Endothelial cell (in vitro differentiated cells): ENCODE measurements around the gene CHST12. TPM values are rescaled to one million over a fixed set of nuclear protein-coding genes. Genes with fewer than 3 reads are reported as not detected.
"Not testable (repeated sequence)": the region's sequence is repeated elsewhere in the genome, so short reads cannot be mapped to it uniquely, and the experiment has no call there.

Experiments
- DNase-seq: peaks from one replicate; pipeline ENCODE4 v3.0.0; 2021; ENCODE audit warnings: low spot score
- H3K27ac Mint-ChIP-seq: one replicate; pipeline ENCODE4 v1.8.0; 2021; ENCODE audit warnings: mixed read lengths, inconsistent platforms; ENCODE audit not compliant: unreplicated experiment
- H3K27me3 Mint-ChIP-seq: one replicate; pipeline ENCODE4 v1.8.0; 2021; ENCODE audit warnings: mild to moderate bottlenecking, moderate library complexity, mixed read lengths, inconsistent platforms; ENCODE audit not compliant: unreplicated experiment
- H3K36me3 Mint-ChIP-seq: one replicate; pipeline ENCODE4 v1.8.0; 2021; ENCODE audit warnings: mild to moderate bottlenecking, low read depth, mixed read lengths, inconsistent platforms; ENCODE audit not compliant: unreplicated experiment
- H3K4me1 Mint-ChIP-seq: one replicate; pipeline ENCODE4 v1.8.0; 2021; ENCODE audit warnings: mild to moderate bottlenecking, mixed read lengths, inconsistent platforms; ENCODE audit not compliant: unreplicated experiment
- H3K4me3 Mint-ChIP-seq: one replicate; pipeline ENCODE4 v1.8.0; 2021; ENCODE audit warnings: mild to moderate bottlenecking, mixed read lengths, inconsistent platforms; ENCODE audit not compliant: unreplicated experiment
- H3K9me3 Mint-ChIP-seq: one replicate; pipeline ENCODE4 v1.8.0; 2021; ENCODE audit warnings: mixed read lengths, inconsistent platforms; ENCODE audit not compliant: unreplicated experiment
- total RNA-seq: library from RNA; stranded (reverse); fragmentation: NEBNext Ultra II Directional; extraction: Animal tissue kit (Norgen Biotek cat#: 25700); gene quantifications from one replicate; pipeline ENCODE4 v1.2.1, GENCODE V29; 2021; ENCODE audit not compliant: unreplicated experiment
- TF ChIP-seq, protein P1 (sequence below): fragments of 200-600 bp; sonication (generic); IDR thresholded peaks from one replicate; pipeline ENCODE4 v1.5.0; 2021; ENCODE audit warnings: antibody characterized with exemption; ENCODE audit not compliant: unreplicated experiment

CHST12 gene
- total RNA-seq, 1 donor from 2014 or later, result 26.9 TPM

DNA sequence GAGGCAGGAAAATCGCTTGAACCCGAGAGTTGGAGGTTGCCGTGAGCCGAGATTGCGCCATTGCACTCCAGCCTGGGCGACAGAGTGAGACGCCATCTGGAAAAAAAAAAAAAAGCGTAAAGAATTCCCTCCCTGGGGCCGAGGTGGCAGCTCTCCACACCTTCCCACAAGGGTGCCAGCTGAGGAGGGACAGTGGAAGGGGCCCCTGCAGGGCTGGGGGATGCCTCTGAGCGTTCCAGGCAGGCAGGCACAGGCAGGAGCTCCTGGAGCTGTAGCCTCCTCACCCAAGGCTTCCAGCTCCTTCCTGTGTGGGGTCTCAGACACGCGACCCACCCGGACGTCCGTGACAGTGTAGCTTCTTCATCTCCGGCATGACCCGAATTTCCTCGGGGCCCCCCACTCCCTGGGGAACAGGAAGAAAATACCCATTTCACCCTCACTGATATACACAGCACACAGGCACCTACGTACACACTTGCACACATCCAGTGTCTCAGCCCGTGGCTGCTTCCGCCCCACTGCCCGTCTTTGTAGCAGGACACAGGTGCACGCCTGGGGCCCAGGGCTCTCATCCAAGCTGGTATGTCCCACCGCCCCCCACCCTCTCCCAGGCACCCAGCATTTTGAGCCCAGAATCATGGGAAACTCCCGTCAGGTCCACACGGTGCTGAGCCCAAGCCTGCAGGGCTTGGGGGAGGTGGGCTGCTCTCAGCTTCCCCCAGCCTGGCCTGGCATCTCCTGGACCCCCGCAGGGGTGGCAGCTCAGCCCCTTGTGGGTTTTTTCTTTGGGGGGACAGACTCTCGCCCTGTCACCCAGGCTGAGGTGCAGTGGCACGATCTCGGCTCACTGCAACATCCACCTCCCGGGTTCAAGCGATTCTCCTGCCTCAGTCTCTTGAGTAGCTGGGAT is 47.0 kb downstream of the CHST12 start:
- Mint-ChIP-seq H3K27ac (no peak overlapping the region), H3K27me3 (peaks cover 7% of the 10 kb centered on the region), H3K9me3 (no peaks in the 10 kb centered on the region), H3K4me3 (no peak overlapping the region), H3K36me3 (no peaks in the 10 kb centered on the region), H3K4me1 (peaks cover 6% of the 10 kb centered on the region)
- no peak for DNase-seq
- TF ChIP-seq, protein P1, sequence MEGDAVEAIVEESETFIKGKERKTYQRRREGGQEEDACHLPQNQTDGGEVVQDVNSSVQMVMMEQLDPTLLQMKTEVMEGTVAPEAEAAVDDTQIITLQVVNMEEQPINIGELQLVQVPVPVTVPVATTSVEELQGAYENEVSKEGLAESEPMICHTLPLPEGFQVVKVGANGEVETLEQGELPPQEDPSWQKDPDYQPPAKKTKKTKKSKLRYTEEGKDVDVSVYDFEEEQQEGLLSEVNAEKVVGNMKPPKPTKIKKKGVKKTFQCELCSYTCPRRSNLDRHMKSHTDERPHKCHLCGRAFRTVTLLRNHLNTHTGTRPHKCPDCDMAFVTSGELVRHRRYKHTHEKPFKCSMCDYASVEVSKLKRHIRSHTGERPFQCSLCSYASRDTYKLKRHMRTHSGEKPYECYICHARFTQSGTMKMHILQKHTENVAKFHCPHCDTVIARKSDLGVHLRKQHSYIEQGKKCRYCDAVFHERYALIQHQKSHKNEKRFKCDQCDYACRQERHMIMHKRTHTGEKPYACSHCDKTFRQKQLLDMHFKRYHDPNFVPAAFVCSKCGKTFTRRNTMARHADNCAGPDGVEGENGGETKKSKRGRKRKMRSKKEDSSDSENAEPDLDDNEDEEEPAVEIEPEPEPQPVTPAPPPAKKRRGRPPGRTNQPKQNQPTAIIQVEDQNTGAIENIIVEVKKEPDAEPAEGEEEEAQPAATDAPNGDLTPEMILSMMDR, result no peak

DNA sequence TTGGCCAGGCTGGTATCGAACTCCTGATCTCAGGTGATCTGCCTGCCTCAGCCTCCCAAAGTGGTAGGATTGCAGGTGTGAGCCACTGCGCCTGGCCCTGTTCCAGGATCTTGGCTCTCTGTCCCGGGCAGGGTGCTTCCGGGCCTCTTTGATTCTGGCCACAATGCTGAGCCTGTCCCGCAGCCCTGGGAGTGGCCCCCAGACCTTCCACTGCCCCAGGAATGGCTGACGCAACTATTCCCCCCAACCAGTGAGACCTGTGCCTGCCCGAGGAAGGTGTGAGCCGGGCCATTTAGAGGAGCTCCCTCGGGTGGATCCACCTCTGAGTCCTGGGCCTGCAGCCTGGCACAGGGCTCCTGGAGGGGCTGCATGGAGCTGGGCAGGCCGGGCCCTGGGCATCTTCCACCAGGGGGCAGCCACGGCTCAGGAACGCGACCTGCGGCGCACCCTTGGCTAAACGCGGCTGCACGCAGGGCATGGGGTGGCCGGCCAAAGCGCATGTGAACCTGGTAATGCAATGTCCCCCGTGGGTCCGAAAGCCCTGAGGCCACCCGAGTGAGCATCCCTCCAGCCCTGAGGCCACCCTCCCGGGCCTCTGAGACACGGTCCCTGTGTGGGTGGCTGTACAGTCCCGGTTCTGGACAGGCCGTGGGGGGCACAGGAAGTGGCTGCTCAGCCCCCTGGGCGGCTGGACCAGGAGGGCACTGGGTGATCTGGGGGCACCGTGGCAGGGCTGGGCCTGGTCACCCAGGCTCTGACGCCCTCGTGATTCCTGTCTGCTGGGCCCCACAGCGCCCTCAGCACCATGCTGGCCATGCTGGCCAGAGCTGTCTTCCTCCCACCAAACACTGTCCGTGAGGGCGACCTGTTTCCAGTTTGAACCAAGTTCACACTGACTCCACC is 48.0 kb downstream of the CHST12 start:
- peaks cover 6% of the 10 kb centered on the region for H3K4me1 Mint-ChIP-seq
- no peak overlapping the region for H3K4me3 Mint-ChIP-seq
- no peaks in the 10 kb centered on the region for H3K36me3 Mint-ChIP-seq
- H3K27ac Mint-ChIP-seq, result no peak overlapping the region
- H3K27me3 Mint-ChIP-seq, result peaks cover 7% of the 10 kb centered on the region
- DNase-seq, result peak; percentile 94
- no peaks in the 10 kb centered on the region for H3K9me3 Mint-ChIP-seq
- TF ChIP-seq, protein P1, result peak; percentile 80

DNA sequence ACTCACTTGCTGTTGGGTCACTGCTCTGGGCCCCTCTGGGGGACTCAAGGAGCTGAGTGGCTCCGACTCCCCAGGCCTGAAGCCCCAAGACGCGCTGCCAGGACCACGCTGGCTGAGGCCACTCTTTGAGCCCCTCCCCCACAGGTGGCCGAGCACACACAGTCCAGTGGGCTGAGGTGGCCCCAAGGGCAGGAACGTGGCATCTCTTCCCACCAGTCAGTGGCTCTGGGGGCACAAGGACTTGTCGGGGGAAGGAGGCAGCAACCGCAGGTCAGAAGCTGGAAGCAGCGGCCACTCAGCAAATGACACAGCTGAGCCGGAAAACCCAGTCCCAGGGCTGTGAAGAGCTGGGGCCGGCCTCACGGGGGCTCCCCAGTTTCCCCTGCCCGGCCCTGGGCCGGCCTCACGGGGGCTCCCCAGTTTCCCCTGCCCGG is 48.7 kb downstream of the CHST12 start:
- Mint-ChIP-seq H3K4me3 (no peak overlapping the region), H3K36me3 (no peaks in the 10 kb centered on the region), H3K9me3 (no peaks in the 10 kb centered on the region), H3K4me1 (peaks cover 6% of the 10 kb centered on the region), H3K27ac (no peak overlapping the region), H3K27me3 (peaks cover 7% of the 10 kb centered on the region)
- TF ChIP-seq, protein P1, result no peak
- no peak for DNase-seq

DNA sequence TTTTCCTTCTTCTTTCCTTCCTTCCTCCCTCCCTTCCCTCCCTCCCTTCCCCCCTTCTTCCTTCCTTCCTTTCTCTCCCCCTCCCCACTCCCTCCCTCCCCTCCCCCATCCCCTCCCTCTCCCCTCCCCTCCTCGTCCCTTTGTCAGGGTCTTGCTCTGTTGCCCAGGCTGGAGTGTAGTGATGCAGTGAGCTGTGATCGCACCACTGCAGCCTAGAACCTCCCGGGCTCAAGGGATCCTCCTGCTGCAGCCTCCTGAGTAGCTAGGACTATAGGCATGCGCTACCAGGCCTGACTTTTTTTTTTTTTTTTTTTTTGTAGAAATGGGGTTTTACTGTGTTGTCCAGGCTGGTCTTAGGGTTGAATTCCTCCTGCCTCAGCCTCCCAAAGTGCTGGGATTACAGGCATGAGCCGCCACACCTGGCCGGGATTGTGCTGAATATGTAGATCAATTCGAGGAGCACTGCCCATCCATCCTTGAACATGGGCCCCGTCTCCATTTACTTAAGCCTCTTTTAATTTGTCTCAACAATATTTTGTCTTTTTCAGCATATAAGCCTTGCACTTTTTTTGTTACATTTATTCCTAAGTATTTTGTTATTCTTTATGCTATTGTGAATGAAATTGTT is 49.3 kb downstream of the CHST12 start:
- no peak overlapping the region for H3K4me3 Mint-ChIP-seq
- TF ChIP-seq, protein P1, result no peak
- peaks cover 4% of the 10 kb centered on the region for H3K27me3 Mint-ChIP-seq
- H3K4me1 Mint-ChIP-seq, result peaks cover 6% of the 10 kb centered on the region
- H3K36me3 Mint-ChIP-seq, result no peaks in the 10 kb centered on the region
- no peak for DNase-seq
- H3K27ac Mint-ChIP-seq, result no peak overlapping the region
- no peaks in the 10 kb centered on the region for H3K9me3 Mint-ChIP-seq

DNA sequence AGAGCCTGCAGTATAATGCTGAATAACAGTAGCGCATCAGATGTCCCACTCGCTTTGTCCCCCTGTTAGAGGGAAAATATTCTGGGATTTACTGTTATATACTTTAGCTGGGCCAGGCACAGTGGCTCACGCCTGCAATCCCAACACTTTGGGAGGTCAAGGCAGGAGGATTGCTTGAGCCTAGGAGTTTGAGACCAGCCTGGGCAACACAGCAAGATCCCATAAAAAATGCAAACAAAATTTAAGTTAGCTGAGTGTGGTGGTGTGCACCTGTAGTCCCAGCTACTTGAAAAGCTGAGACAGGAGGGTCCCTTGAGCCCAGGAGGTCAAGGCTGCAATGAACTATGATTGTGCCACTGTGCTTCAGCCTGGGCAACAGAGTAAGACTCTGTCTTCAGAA is 50.4 kb downstream of the CHST12 start:
- DNase-seq, H3K27ac Mint-ChIP-seq, H3K27me3 Mint-ChIP-seq, H3K9me3 Mint-ChIP-seq, H3K4me1 Mint-ChIP-seq, H3K36me3 Mint-ChIP-seq, H3K4me3 Mint-ChIP-seq: not testable (repeated sequence)
